WTC11 (cell line): ENCODE results near the gene CETN2. TPM values are rescaled to one million over a fixed set of nuclear protein-coding genes. Genes with fewer than 3 reads are reported as not detected.

Experiments
- ATAC-seq: fragments of 200-7000 bp; cut with Tn5 transposase; 2 replicates; pipeline ENCODE4 v1.10.0; 2021; ENCODE audit warnings: mild to moderate bottlenecking, moderate library complexity
- CTCF ChIA-PET: fragments of 300-600 bp; sonication (Branson Sonifier 250); formaldehyde crosslinking; loops from one replicate; lab custom pipeline; 2021; ENCODE audit warnings: antibody characterized with exemption; lab: Charles Lee
- POLR2A ChIA-PET: fragments of 350-600 bp; sonication (Branson Sonifier 250); formaldehyde crosslinking; loops from one replicate; lab custom pipeline; 2021; ENCODE audit warnings: antibody characterized with exemption; lab: Charles Lee
- DNase-seq: peaks from one replicate; pipeline ENCODE4 v3.0.0; 2021; ENCODE audit warnings: low spot score
- H3K27ac Mint-ChIP-seq: 2 replicates; pipeline ENCODE4 v1.8.0; 2021; ENCODE audit warnings: mixed read lengths
- H3K27me3 Mint-ChIP-seq: 2 replicates; pipeline ENCODE4 v1.8.0; 2021; ENCODE audit warnings: low read depth, mild to moderate bottlenecking, moderate library complexity, mixed read lengths
- H3K36me3 Mint-ChIP-seq: 2 replicates; pipeline ENCODE4 v1.8.0; 2021; ENCODE audit warnings: mixed read lengths
- H3K4me1 Mint-ChIP-seq: 2 replicates; pipeline ENCODE4 v1.8.0; 2022; ENCODE audit warnings: mixed read lengths
- H3K4me3 Mint-ChIP-seq: 2 replicates; pipeline ENCODE4 v1.8.0; 2021; ENCODE audit warnings: mild to moderate bottlenecking, moderate library complexity, mixed read lengths
- H3K9me3 Mint-ChIP-seq: 2 replicates; pipeline ENCODE4 v1.8.0; 2021; ENCODE audit warnings: mixed read lengths
- CDX4 ChIP-seq: fragments of 250-450 bp; sonication (Bioruptor Pico); IDR thresholded peaks from 2 replicates; pipeline ENCODE4 v1.9.0; 2021; ENCODE audit warnings: moderate library complexity, mild to moderate bottlenecking, inconsistent platforms, borderline replicate concordance
- CREB1 ChIP-seq: sonication (generic); formaldehyde crosslinking; IDR thresholded peaks from 2 replicates; pipeline ENCODE4 v1.8.0; 2023; ENCODE audit warnings: mild to moderate bottlenecking, missing genetic modification reagents
- ETV6 ChIP-seq: sonication (generic); formaldehyde crosslinking; IDR thresholded peaks from 2 replicates; pipeline ENCODE4 v1.8.1; 2022; ENCODE audit warnings: mild to moderate bottlenecking, missing genetic modification reagents
- FOXJ3 ChIP-seq: sonication (generic); formaldehyde crosslinking; IDR thresholded peaks from 2 replicates; pipeline ENCODE4 v1.9.0; 2021; ENCODE audit warnings: missing genetic modification reagents, mild to moderate bottlenecking, borderline replicate concordance
- GTF2I ChIP-seq: fragments of 250-450 bp; sonication (Bioruptor Pico); conservative IDR thresholded peaks from 2 replicates; pipeline ENCODE4 v1.4.0; 2021; ENCODE audit warnings: mild to moderate bottlenecking
- IRF1 ChIP-seq: sonication (generic); formaldehyde crosslinking; IDR thresholded peaks from 2 replicates; pipeline ENCODE4 v1.8.0; 2023; ENCODE audit warnings: missing genetic modification reagents
- MAX ChIP-seq: sonication (generic); formaldehyde crosslinking; IDR thresholded peaks from 2 replicates; pipeline ENCODE4 v1.8.0; 2022; ENCODE audit warnings: mild to moderate bottlenecking, missing genetic modification reagents
- NR3C1 ChIP-seq: sonication (generic); formaldehyde crosslinking; conservative IDR thresholded peaks from 2 replicates; pipeline ENCODE4 v1.8.1; 2023; ENCODE audit warnings: low read depth, mild to moderate bottlenecking, missing genetic modification reagents
- PRRX2 ChIP-seq: fragments of 250-450 bp; sonication (Bioruptor Pico); IDR thresholded peaks from 2 replicates; pipeline ENCODE4 v1.8.0; 2021; ENCODE audit warnings: mild to moderate bottlenecking
- RORB ChIP-seq: fragments of 250-450 bp; sonication (Bioruptor Pico); IDR thresholded peaks from 2 replicates; pipeline ENCODE4 v1.9.0; 2021; ENCODE audit warnings: mild to moderate bottlenecking
- USF1 ChIP-seq: sonication (generic); formaldehyde crosslinking; IDR thresholded peaks from 2 replicates; pipeline ENCODE4 v1.8.0; 2022; ENCODE audit warnings: mild to moderate bottlenecking, missing genetic modification reagents
- ZNF263 ChIP-seq: sonication (generic); formaldehyde crosslinking; IDR thresholded peaks from 2 replicates; pipeline ENCODE4 v1.8.1; 2022; ENCODE audit warnings: low read depth, mild to moderate bottlenecking, moderate library complexity, missing genetic modification reagents
- ZNF416 ChIP-seq: fragments of 250-450 bp; sonication (Bioruptor Pico); IDR thresholded peaks from 2 replicates; pipeline ENCODE4 v1.9.0; 2021; ENCODE audit warnings: mild to moderate bottlenecking, inconsistent platforms
- ZNF423 ChIP-seq: fragments of 250-450 bp; sonication (Bioruptor Pico); IDR thresholded peaks from 2 replicates; pipeline ENCODE4 v2.1.2; 2022; ENCODE audit warnings: mild to moderate bottlenecking, moderate library complexity
- ZNF532 ChIP-seq: fragments of 250-450 bp; sonication (Bioruptor Pico); IDR thresholded peaks from 2 replicates; pipeline ENCODE4 v1.9.0; 2021; ENCODE audit warnings: mild to moderate bottlenecking, borderline replicate concordance
- total RNA-seq: library from RNA; stranded (reverse); gene quantifications from 3 replicates; pipeline ENCODE4 v1.2.3, GENCODE V29; 2021

Gene CETN2
- total RNA-seq, 1 experiment from 2014 or later: 20.5 TPM

- no peak for TF ChIP-seq USF1 (CRISPR knock-in tag)
These were observed 5.6 kb downstream of the CETN2 start (continued) for GRCh38 chrX:152824841-152825374.

GRCh38 chrX:152823657-152824056 is 6.9 kb downstream of the CETN2 start:
- DNase-seq (no peak), ATAC-seq (peak; percentile 47; the same call in 1 of the 2 replicates)
- Mint-ChIP-seq H3K36me3 (no peaks in the 10 kb centered on the region), H3K4me3 (no peak overlapping the region), H3K27me3 (peaks cover 3% of the 10 kb centered on the region), H3K9me3 (no peaks in the 10 kb centered on the region), H3K27ac (no peak overlapping the region), H3K4me1 (0 out of 2 replicates have a peak, but pooled peaks cover under 1% of the 10 kb centered on the region)
- TF ChIP-seq ZNF416 (CRISPR knock-in tag): no peak
- no peak for TF ChIP-seq ZNF423 (CRISPR knock-in tag)
- no peak for TF ChIP-seq NR3C1 (CRISPR knock-in tag)
- TF ChIP-seq USF1 (CRISPR knock-in tag): no peak
- TF ChIP-seq RORB (CRISPR knock-in tag): no peak
- TF ChIP-seq MAX (CRISPR knock-in tag): no peak
- TF ChIP-seq PRRX2 (CRISPR knock-in tag): no peak
- no peak for TF ChIP-seq ZNF532 (CRISPR knock-in tag)
- no peak for TF ChIP-seq IRF1
- TF ChIP-seq CDX4 (CRISPR knock-in tag): no peak
- TF ChIP-seq ZNF263 (CRISPR knock-in tag): no peak
- no peak for TF ChIP-seq FOXJ3 (CRISPR knock-in tag)
- TF ChIP-seq CREB1 (CRISPR knock-in tag): no peak
- no peak for TF ChIP-seq GTF2I (CRISPR knock-in tag)
- TF ChIP-seq ETV6 (CRISPR knock-in tag): no peak
- ChIA-PET POLR2A (no interaction called here), CTCF (interaction anchor here (0.7 kb wide), 1 partner anchor 183 kb away, joined by 3 read pairs; no protein-coding TSS in a partner anchor)
